Activated T-cell treated with anti-CD3 and anti-CD28 coated beads for 24 hours (primary cell): ENCODE measurements around the gene LRP1B.
"Not testable (repeated sequence)": the region's sequence is repeated elsewhere in the genome, so short reads cannot be mapped to it uniquely, and the experiment has no call there.

Source experiments
- DNase-seq: peaks from one replicate; pipeline ENCODE4 v3.0.0-alpha.2; 2020; ENCODE audit warnings: low read depth

Gene LRP1B

DNA sequence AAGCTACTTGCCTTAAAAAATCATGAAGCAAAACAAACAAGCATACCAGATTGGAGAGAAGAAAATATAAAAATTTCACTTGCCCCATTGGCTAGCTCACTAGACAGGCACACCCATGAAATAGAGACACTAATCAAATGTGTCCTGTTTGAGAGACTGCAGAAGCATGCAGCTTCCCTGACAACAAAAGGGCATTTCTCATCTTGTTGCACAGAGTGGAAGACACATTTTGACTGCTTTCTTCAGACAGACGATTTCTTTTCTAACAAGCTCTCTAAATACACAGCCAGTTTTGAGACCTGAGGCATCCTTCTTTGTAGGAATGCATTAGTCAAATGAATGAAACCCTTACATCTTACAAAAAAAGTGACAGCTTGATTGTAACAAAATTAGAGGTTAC lies 1792.0 kb downstream of the LRP1B start:
- DNase-seq: no peak

GRCh38 chr2:140337061-140337460 lies 1793.8 kb downstream of the LRP1B start:
- DNase-seq: no peak

DNA sequence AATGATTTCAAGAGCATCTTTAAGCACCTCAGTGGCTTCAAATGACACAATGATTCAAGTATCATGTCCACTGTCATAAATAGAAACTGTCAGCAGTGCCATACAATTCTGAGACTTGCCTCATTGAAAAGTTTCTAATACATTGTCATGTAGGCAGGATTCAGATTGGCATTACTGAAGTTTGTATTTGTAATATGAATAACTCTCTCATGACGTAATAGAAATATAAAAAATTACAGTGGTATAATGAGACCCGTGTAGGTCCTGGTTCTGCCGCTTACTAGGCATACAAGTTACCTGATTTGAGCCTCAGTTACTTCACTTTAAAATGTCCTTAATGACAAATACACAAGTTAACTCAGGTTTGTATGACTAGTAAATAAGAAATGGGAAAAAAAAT lies 1814.5 kb downstream of the LRP1B start:
- DNase-seq: no peak

GRCh38 chr2:140311905-140312304 lies 1818.9 kb downstream of the LRP1B start:
- no peak for DNase-seq

DNA sequence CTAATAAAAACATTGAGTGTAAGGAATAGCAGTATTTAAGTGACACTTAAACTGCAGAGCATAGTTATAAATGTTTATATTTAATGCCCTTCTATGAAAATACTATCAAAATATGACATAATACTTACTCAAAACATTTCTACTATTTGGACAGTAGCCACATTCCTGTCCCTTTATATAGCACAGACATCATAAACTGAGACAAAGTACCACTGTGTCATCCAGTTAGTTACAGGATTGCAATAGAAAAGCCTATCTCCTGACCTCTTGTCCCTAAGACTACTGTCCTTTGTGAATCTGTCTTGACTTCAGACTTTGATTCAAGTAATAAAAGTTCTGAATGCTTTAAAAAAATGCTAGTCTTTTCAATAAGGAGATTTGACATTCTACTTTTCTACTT lies 1822.1 kb downstream of the LRP1B start:
- DNase-seq: no peak

GRCh38 chr2:140307532-140307931 lies 1823.3 kb downstream of the LRP1B start:
- DNase-seq: no peak

DNA sequence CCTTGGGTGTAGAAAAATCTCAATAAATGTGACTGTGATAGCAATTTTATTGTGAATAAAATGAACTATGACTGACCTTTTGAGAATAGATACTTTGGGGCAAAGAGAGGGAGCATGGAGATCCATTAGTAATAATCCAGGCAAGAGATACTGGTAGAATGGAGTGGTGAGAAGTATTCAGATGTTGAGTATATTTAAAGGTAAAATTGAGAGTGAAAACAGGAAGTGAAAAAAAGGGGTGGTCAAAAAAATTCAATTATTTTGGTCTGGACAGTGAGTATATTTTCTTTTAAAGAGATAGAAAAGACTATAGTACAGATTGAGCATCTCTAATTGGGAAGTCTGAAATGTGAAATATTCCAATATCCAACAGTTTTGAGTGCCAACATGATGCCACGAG lies 1835.0 kb downstream of the LRP1B start:
- DNase-seq: no peak

GRCh38 chr2:140288726-140289125 lies 1842.1 kb downstream of the LRP1B start:
- DNase-seq: no peak

GRCh38 chr2:140288213-140288612 lies 1842.6 kb downstream of the LRP1B start:
- no peak for DNase-seq

DNA sequence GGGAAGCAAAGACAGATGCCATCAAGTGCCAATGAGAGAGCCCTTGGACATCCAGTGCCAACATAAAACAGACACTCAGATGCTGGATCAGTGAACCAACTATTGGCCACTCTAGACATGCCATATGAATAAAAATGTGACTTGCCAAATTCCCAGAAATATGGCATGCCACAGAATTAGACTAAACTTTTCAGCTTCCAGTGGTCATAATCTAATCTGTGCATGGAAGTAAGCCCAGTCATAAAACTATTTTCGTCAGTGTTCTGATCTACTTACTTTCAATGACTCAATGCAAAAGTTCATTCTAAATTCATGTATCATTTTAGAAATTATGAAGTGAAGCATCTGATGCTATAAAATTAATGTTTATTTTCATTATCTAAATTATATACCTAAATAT lies 1844.4 kb downstream of the LRP1B start:
- DNase-seq: no peak

DNA sequence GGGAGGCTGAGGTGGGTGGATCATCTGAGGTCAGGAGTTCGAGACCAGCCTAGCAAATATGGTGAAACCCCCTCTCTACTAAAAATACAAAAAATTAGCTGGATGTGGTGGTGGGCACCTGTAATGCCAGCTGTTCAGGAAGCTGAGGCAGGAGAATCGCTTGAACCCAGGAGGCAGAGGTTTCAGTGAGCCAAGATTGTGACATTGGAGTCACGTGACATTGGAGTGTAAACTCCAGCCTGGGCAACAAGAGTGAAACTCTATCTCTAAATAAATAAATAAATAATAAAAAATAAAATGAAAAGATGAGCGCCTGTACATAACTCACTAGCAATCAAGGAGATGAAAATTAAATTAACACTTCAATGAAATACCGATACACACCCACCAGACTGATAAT lies 1853.5 kb downstream of the LRP1B start:
- DNase-seq: not testable (repeated sequence)

GRCh38 chr2:140276661-140277060 lies 1854.2 kb downstream of the LRP1B start:
- no peak for DNase-seq

DNA sequence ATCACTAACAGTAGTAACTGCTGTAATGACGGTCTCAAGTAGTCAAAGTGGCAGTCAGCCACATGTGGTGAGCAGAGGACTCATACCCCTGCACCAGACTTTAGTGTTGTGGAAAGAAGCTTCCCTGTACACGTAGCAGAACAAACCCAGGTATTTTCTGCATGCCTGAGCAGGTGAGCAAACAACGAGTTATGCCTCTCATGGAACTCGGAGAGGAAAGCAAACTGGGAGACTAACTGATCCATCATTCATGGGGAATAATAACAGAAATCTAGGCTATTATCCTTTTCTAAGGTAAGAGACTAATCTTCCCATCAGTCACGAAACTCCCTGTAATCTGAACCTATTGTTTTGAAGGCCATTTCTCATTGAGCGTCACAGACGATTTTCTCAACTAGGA lies 1855.4 kb downstream of the LRP1B start:
- no peak for DNase-seq

DNA sequence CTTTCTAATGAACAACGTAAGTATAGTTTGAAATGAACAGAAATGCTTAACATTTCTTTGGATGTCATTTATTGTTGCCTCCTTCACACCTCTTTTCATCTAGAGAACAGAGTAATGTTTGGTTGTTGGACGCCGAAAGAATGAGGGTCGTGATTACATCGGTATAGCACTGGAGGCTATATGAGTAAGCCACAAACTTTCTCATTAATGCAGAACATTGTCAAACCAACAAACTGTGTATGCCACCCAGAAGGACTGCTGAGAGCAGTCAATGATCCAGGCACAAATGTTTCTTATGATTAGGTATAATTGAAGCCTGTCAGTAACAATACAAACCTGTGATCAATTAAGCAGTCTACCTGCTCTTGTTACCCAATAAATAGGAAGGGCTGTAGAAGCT lies 1855.9 kb downstream of the LRP1B start:
- no peak for DNase-seq

DNA sequence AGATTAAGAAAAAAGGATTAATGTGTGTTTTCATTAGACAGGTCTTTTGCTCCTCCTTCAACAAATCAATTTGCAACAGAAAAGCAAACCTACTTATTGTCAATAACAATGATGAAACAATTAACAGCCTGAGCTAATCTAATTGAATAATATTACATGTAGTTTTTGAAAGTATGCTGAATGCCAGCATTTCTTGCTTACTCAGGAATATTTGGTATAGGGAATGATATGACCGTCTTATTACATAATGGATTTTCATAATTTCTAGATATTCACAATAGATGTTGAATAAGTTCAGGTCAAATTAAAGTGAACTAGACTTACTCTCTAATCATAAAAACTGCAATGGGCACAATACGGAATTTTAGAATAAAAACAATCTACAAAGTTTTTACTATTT lies 1856.9 kb downstream of the LRP1B start:
- DNase-seq: no peak

DNA sequence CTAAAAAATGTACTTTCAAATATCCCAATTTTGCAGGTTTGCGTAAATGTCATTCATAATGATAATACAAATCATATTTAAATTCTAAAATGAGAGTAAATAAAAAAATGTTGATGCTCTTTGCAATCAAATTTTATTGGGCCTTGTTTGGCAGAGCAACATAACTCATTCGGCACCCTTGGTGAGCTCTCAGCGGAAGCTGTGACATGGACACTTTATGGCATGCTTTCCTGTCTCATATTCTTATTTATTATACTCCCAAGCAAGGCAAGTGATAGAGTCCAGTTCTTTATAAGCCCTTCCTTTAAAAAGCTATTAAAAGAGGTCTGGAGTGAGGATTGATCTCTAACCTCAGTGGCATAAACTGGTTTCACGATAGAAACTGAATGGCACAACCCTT lies 1857.4 kb downstream of the LRP1B start:
- DNase-seq: no peak

DNA sequence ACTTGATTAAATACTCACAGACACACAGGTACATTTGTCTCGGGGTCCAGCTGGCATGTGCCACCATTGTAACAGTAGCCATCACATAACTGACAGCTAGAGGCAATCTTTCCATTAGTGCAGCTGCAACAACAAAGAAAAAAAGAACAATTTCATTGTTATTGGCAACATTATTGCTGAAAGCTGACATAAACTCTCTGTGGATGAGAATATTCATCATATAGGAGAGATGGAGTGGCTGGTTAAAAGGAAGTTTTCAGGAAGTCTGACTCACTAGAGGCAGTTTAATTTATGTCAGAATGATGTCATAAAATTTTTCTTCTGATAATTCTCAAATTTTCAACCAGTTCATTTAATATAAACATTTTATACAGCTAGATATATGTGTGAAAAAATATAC lies 1860.6 kb downstream of the LRP1B start:
- DNase-seq: no peak

DNA sequence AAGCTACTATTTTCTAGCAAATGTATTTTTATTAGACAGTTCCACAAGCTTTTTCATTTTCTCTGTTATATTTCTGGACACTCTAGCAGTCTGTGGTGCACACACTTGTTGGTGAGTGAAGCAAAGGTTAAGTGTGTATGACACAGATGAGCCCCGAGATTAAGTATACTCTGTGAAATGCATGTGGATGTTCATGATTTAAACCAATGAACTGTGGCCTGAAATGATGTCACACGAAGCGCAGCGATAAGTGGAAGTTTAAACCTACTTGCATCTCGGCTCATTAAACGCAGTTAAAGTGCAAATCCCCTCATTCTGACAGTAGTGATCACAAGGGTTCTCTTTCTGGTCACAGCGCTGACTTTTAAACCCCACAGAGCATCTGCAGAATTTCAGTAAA lies 1861.8 kb downstream of the LRP1B start:
- no peak for DNase-seq

GRCh38 chr2:140262908-140263307 lies 1867.9 kb downstream of the LRP1B start:
- no peak for DNase-seq

GRCh38 chr2:140257692-140258300 lies 1873.0 kb downstream of the LRP1B start:
- DNase-seq: no peak

- DNase-seq: no peak
Measured at GRCh38 chr2:140256080-140256479, 1874.7 kb downstream of the LRP1B start.

GRCh38 chr2:140249821-140250220 lies 1881.0 kb downstream of the LRP1B start:
- DNase-seq: no peak

GRCh38 chr2:140248623-140249022 lies 1882.2 kb downstream of the LRP1B start:
- no peak for DNase-seq

DNA sequence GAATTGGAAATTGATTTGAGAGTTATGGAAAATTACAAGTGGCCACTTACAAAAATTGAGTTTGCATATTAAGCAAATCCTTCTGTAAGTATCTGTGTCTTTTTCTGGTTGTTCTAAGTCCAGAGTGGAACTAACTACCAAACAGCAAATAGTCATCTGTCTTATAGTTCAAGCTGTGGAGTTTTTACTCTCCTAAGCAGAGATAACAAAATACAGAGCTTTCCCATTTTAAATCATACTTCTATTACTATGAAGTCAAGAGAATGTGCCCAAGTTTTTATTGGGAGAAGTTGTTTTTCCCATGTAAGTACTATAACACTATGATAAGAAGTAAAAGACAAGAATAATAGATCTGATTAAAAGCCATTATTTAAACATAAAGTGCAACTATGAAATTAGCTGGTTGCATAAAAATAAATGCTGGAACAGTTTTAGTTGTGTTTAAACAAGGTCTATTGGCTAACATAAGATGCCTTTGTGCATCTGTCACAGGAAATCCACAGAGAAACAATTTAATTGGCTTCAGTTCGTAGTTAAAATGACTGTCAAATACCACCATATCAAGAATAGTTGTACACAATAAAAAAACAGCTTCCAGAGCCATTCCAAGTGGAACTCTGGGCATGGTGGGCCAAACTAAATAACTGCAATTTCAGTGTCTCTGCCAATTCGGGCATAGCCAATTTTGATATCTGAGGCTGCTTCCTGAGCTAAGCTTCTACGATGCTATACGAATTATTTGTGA lies 1883.2 kb downstream of the LRP1B start:
- no peak for DNase-seq
